ENCODE measurements around the gene MIA.

MIA gene

GRCh38 chr19:40750058-40750873 lies 25.1 kb upstream of the MIA start, which contains the start of gene ACTMAP (continued):
- TF ChIP-seq ZXDB (tag by site-specific recombination; IDR thresholded peaks at IDR 0.05) (peak; percentile 92), GLI2 (tag by site-specific recombination; IDR thresholded peaks at IDR 0.05; ENCODE audit: borderline replicate concordance, low read depth) (no peak), ZFP37 (tag by site-specific recombination; IDR thresholded peaks at IDR 0.05) (peak; percentile 97), ZNF292 (tag by site-specific recombination; IDR thresholded peaks at IDR 0.05; ENCODE audit: borderline replicate concordance, low read depth) (0 out of 2 replicates have a peak, but pooled peaks have one; percentile 16), ZNF791 (tag by site-specific recombination; IDR thresholded peaks at IDR 0.05) (no peak), BCL6B (tag by site-specific recombination; IDR thresholded peaks at IDR 0.05) (no peak), ZNF280D (tag by site-specific recombination; IDR thresholded peaks at IDR 0.05) (peak; percentile 89; the same call in 1 of the 2 replicates), ZNF548 (tag by site-specific recombination; IDR thresholded peaks at IDR 0.05) (no peak), CTCF (tag by site-specific recombination; IDR thresholded peaks at IDR 0.05) (no peak), ZBTB21 (tag by site-specific recombination; IDR thresholded peaks at IDR 0.05) (peak; percentile 88), ZFP3 (tag by site-specific recombination; IDR thresholded peaks at IDR 0.05; ENCODE audit: low read depth) (no peak), ZNF664 (tag by site-specific recombination; IDR thresholded peaks at IDR 0.05) (peak; percentile 49; the same call in 1 of the 2 replicates), ZBTB7A (tag by site-specific recombination; IDR thresholded peaks at IDR 0.05; ENCODE audit: low read depth) (peak; percentile 99), ZNF777 (tag by site-specific recombination; IDR thresholded peaks at IDR 0.05; ENCODE audit: borderline replicate concordance) (no peak), ZNF37A (tag by site-specific recombination; IDR thresholded peaks at IDR 0.05) (no peak), ZNF768 (tag by site-specific recombination; IDR thresholded peaks at IDR 0.05) (no peak; the same call in 1 of the 2 replicates), ZNF621 (tag by site-specific recombination; IDR thresholded peaks at IDR 0.05) (no peak), ZSCAN30 (tag by site-specific recombination; IDR thresholded peaks at IDR 0.05) (peak; percentile 97), RBAK (tag by site-specific recombination; IDR thresholded peaks at IDR 0.05) (peak; percentile 74), ZFP41 (tag by site-specific recombination; IDR thresholded peaks at IDR 0.05; ENCODE audit: borderline replicate concordance) (no peak), ZNF654 (tag by site-specific recombination; IDR thresholded peaks at IDR 0.05; ENCODE audit: low read depth) (no peak), ZNF488 (tag by site-specific recombination; IDR thresholded peaks at IDR 0.05) (no peak; the same call in 1 of the 2 replicates), ZNF639 (tag by site-specific recombination; IDR thresholded peaks at IDR 0.05) (peak; percentile 97), ZNF350 (tag by site-specific recombination; IDR thresholded peaks at IDR 0.05) (no peak), ZSCAN4 (tag by site-specific recombination; IDR thresholded peaks at IDR 0.05) (peak; percentile 59), ZNF274 (IDR thresholded peaks at IDR 0.05; ENCODE audit: low read length) (no peak), ZNF274 (tag by site-specific recombination; IDR thresholded peaks at IDR 0.05; ENCODE audit: borderline replicate concordance) (no peak), KLF1 (tag by site-specific recombination; IDR thresholded peaks at IDR 0.05) (peak; percentile 78), TCF7L2 (IDR thresholded peaks at IDR 0.05; ENCODE audit: borderline replicate concordance, low read depth, low read length) (no peak)
